Thyroid gland (tissue), 4 donors: Measurements from ENCODE around the gene IL4I1.

Experiments used
- POLR2A ChIP-seq, 2 donors: fragments of 450-650 bp; IDR thresholded peaks; one replicate each; pipeline ENCODE4 v1.6.1; 2017; ENCODE audit warnings: antibody characterized with exemption in 2 of 2, mild to moderate bottlenecking in 2 of 2, moderate library complexity in 1 of 2
- TF ChIP-seq, protein P1 (sequence below), 6 experiments: fragments of 200-600 bp in 3 of 6; fragments of 450-650 bp in 3 of 6; sonication (generic) in 3 of 6; IDR thresholded peaks; one replicate each; pipeline ENCODE4 v1.5.1; 2016 to 2019; ENCODE audit warnings: antibody characterized with exemption in 6 of 6, mild to moderate bottlenecking in 2 of 6, inconsistent platforms in 1 of 6, moderate library complexity in 1 of 6

DNA sequence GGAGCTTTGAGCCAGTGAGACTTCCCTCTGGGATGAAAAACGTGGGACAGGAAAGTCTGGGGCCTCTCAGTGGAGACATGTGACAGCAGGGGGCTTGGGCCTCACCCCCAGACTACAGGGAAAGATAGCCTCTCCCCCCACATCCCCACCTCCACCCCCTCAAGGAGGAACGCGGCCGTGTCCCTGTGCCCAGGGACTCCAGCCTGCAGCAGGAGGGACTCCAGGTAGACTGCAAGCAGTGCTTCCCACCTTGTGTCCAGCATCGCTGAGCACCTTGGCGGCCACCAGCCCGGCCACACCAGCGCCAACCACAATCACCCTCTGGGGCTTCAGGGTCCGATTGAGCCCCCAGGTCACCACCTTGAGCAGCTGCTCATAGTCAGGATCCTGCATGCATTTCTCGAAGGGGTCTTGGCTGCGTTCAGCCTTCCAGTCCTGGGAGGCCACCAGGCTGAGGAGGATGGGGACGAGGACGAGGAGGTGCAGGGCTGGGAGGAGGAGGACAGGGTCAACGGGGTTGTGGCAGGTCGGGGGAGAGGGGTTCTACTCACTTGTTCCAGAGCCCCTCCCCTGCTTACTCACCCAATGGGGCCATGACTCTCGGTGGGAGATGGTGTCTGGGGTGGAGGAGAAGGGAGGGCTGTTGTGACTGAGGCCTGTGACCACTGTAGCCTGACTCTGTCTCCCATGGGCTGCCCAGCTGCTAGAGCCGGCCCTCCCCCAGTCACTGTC, 955 bp downstream of the IL4I1 start:
- no peak for TF ChIP-seq POLR2A (IDR thresholded peaks at IDR 0.05)
- TF ChIP-seq, protein P1, sequence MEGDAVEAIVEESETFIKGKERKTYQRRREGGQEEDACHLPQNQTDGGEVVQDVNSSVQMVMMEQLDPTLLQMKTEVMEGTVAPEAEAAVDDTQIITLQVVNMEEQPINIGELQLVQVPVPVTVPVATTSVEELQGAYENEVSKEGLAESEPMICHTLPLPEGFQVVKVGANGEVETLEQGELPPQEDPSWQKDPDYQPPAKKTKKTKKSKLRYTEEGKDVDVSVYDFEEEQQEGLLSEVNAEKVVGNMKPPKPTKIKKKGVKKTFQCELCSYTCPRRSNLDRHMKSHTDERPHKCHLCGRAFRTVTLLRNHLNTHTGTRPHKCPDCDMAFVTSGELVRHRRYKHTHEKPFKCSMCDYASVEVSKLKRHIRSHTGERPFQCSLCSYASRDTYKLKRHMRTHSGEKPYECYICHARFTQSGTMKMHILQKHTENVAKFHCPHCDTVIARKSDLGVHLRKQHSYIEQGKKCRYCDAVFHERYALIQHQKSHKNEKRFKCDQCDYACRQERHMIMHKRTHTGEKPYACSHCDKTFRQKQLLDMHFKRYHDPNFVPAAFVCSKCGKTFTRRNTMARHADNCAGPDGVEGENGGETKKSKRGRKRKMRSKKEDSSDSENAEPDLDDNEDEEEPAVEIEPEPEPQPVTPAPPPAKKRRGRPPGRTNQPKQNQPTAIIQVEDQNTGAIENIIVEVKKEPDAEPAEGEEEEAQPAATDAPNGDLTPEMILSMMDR (IDR thresholded peaks at IDR 0.05) = no peak
